A673 (cell line): Measurements from ENCODE around the gene SYK. TPM values are rescaled to one million over a fixed set of nuclear protein-coding genes. Genes with fewer than 3 reads are reported as not detected.

Experiments
- BruUV-seq: library from RNA; stranded (reverse); fragments of 400-500 nt; replicated peaks from 2 replicates; lab custom pipeline; 2021; lab: Mats Ljungman, UMichigan
- CTCF ChIA-PET: fragments of 300-600 bp; sonication (Branson Sonifier 250); formaldehyde crosslinking; loops from one replicate; lab custom pipeline; 2022; ENCODE audit warnings: antibody characterized with exemption; lab: Charles Lee
- POLR2A ChIA-PET: fragments of 300-600 bp; sonication (Branson Sonifier 250); formaldehyde crosslinking; loops from one replicate; lab custom pipeline; 2022; ENCODE audit warnings: antibody characterized with exemption; ENCODE audit not compliant: low non-redundant PET; lab: Charles Lee
- DNase-seq: peaks from one replicate; pipeline ENCODE4 v3.0.0-alpha.2; 2015; ENCODE audit warnings: low spot score
- H3K27ac ChIP-seq: fragments of 200-600 bp; sonication (generic); 2 replicates; pipeline ENCODE4 v1.5.1; 2016; ENCODE audit warnings: mixed run types, low read depth, mild to moderate bottlenecking, mixed read lengths, antibody characterized with exemption, low read length; ENCODE audit not compliant: poor library complexity, severe bottlenecking
- H3K27me3 ChIP-seq: fragments of 200-600 bp; sonication (generic); replicated peaks from 2 replicates; pipeline ENCODE4 v1.6.1; 2017; ENCODE audit warnings: mixed run types, low read depth, mild to moderate bottlenecking, mixed read lengths, antibody characterized with exemption, low read length; ENCODE audit not compliant: insufficient read depth, poor library complexity
- H3K36me3 ChIP-seq: fragments of 200-600 bp; sonication (generic); 2 replicates; pipeline ENCODE4 v1.6.1; 2016; ENCODE audit warnings: mixed run types, mild to moderate bottlenecking, mixed read lengths, antibody characterized with exemption, low read length; ENCODE audit not compliant: insufficient read depth, poor library complexity, severe bottlenecking
- H3K4me1 ChIP-seq: fragments of 200-600 bp; sonication (generic); 2 replicates; pipeline ENCODE4 v1.6.1; 2017; ENCODE audit warnings: mixed run types, mild to moderate bottlenecking, mixed read lengths, antibody characterized with exemption, low read length; ENCODE audit not compliant: insufficient read depth, poor library complexity, severe bottlenecking
- H3K4me3 ChIP-seq: fragments of 200-600 bp; sonication (generic); 2 replicates; pipeline ENCODE4 v1.5.1; 2016; ENCODE audit warnings: low read depth, mixed run types, mild to moderate bottlenecking, mixed read lengths, low read length; ENCODE audit not compliant: poor library complexity, severe bottlenecking
- H3K9me3 ChIP-seq: fragments of 200-600 bp; sonication (generic); 2 replicates; pipeline ENCODE4 v1.6.1; 2016; ENCODE audit warnings: mixed run types, low read depth, mild to moderate bottlenecking, mixed read lengths, antibody characterized with exemption, low read length; ENCODE audit not compliant: poor library complexity, severe bottlenecking
- CTCF ChIP-seq: fragments of 300-800, 200-600 bp; sonication (generic); conservative IDR thresholded peaks from 2 replicates; pipeline ENCODE4 v1.5.1; 2017; ENCODE audit warnings: low read depth, mild to moderate bottlenecking, antibody characterized with exemption, low read length, moderate library complexity, mixed read lengths
- EZH2 ChIP-seq: fragments of 200-600 bp; sonication (generic); IDR thresholded peaks from 2 replicates; pipeline ENCODE4 v1.6.1; 2017; ENCODE audit warnings: borderline replicate concordance, low read depth, mild to moderate bottlenecking, mixed read lengths, antibody characterized with exemption, low read length; ENCODE audit not compliant: poor library complexity, severe bottlenecking
- intact Hi-C: fragments of 100-400 bp; cut with micrococcal nuclease; formaldehyde crosslinking; loops from one replicate; pipeline ENCODE4 v1.10.0; 2022; ENCODE audit not compliant: unreplicated experiment
- total RNA-seq: library from RNA; stranded (reverse); gene quantifications from 2 replicates; pipeline ENCODE4 v1.2.3, GENCODE V29; 2021

SYK gene
- total RNA-seq, 1 experiment from 2014 or later, result 14.9 TPM

GRCh38 chr9:90894986-90895687, 93.5 kb downstream of the SYK start:
- intact Hi-C loops, result no loop called here

GRCh38 chr9:90895786-90896185, 94.2 kb downstream of the SYK start:
- Histone ChIP-seq H3K27ac (no peak overlapping the region), H3K9me3 (no peaks in the 10 kb centered on the region), H3K36me3 (no peaks in the 10 kb centered on the region), H3K4me1 (no peaks in the 10 kb centered on the region), H3K27me3 (no peaks in the 10 kb centered on the region), H3K4me3 (no peak overlapping the region)
- no peak for DNase-seq
- ChIA-PET POLR2A (no interaction called here), CTCF (no interaction called here)
- BruUV-seq, result no TSS peak
- intact Hi-C loops, result no loop called here
- TF ChIP-seq EZH2, result no peak
- TF ChIP-seq CTCF, result no peak

More at GRCh38 chr9:90894986-90895687, 93.5 kb downstream of the SYK start:
- Histone ChIP-seq H3K9me3 (no peaks in the 10 kb centered on the region), H3K27ac (no peak overlapping the region), H3K36me3 (no peaks in the 10 kb centered on the region), H3K4me3 (no peak overlapping the region), H3K4me1 (no peaks in the 10 kb centered on the region), H3K27me3 (no peaks in the 10 kb centered on the region)
- CTCF ChIA-PET, result no interaction called here
- TF ChIP-seq EZH2, result no peak
- peak; percentile 71 for TF ChIP-seq CTCF
- no TSS peak for BruUV-seq
- peak; percentile 14 for DNase-seq
- POLR2A ChIA-PET, result no interaction called here

- no TSS peak for BruUV-seq
- H3K4me1 ChIP-seq, result no peaks in the 10 kb centered on the region
- no peak overlapping the region for H3K4me3 ChIP-seq
- no peak for DNase-seq
- intact Hi-C loops, result no loop called here
- no peaks in the 10 kb centered on the region for H3K36me3 ChIP-seq
- no peaks in the 10 kb centered on the region for H3K9me3 ChIP-seq
- H3K27me3 ChIP-seq, result no peaks in the 10 kb centered on the region
- H3K27ac ChIP-seq, result no peak overlapping the region
- TF ChIP-seq EZH2, result no peak
- TF ChIP-seq CTCF, result no peak
- POLR2A ChIA-PET, result no interaction called here
- CTCF ChIA-PET, result no interaction called here
These were observed 94.6 kb downstream of the SYK start for GRCh38 chr9:90896231-90896630.
